ENCODE results near the gene AHRR. TPM values are rescaled to one million over a fixed set of nuclear protein-coding genes. Genes with fewer than 3 reads are reported as not detected.

The AHRR gene
- total and polyA plus RNA-seq, 10 of the 15 experiments (the other 5 are each of a cell fraction or from before 2014, with no cell fraction given), result 0.90 to 35.2 (median 19.2) TPM

- TF ChIP-seq E4F1 (IDR thresholded peaks at IDR 0.05; ENCODE audit: borderline replicate concordance, partially characterized antibody) (no peak), CEBPB (IDR thresholded peaks at IDR 0.05; ENCODE audit: borderline replicate concordance in 1 of 2, low read depth in 2 of 2, low read length in 2 of 2) (no peak), HSF1 (IDR thresholded peaks at IDR 0.05; ENCODE audit: low read depth, low read length) (no peak), CHD1 (IDR thresholded peaks at IDR 0.05; ENCODE audit: low read depth, low read length) (no peak), SP1 (IDR thresholded peaks at IDR 0.05; ENCODE audit: low read depth, low read length) (no peak)
These were observed 10.5 kb upstream of the AHRR start (continued) for GRCh38 chr5:310941-311434.

GRCh38 chr5:311963-312362 lies 9.6 kb upstream of the AHRR start:
- in situ Hi-C loops (cut with MboI), result loop anchor here (5.0 kb wide), 1 partner anchor 575 kb away; no protein-coding TSS in a partner anchor
- ChIA-PET POLR2A (no interaction called here), CTCF (interaction anchor here (1.0 kb wide), 1 partner anchor 9 kb away, joined by 3 read pairs; the partner anchor contains the start of gene AHRR), RAD21 (ENCODE audit: unreplicated experiment) (no interaction called here), SMC1A (ENCODE audit: uncharacterized antibody, unreplicated experiment) (no interaction called here)
- WGBS (ENCODE audit: insufficient coverage, insufficient replicate concordance, low lambda C conversion rate, missing lambda C conversion rate), result 78% methylated on average over 8 of the region's 8 CpGs
- Histone ChIP-seq H3K4me1 (ENCODE audit: control insufficient read depth, insufficient read depth, low read length) (peaks cover 3% of the 10 kb centered on the region), H3K36me3 (ENCODE audit: control insufficient read depth in 2 of 2, insufficient read depth in 2 of 2, low read length in 1 of 2) (peaks cover 17 to 41% of the 10 kb centered on the region in 2 experiments), H3K27ac (ENCODE audit: control insufficient read depth, insufficient read depth) (no peak overlapping the region), H3K27me3 (replicated peaks in 1 of 2; ENCODE audit: control insufficient read depth in 2 of 2, insufficient read depth in 2 of 2, low read length in 1 of 2) (no peaks in the 10 kb centered on the region), H3K4me2 (ENCODE audit: control insufficient read depth, insufficient read depth) (no peak overlapping the region), H3K9me3 (replicated peaks; ENCODE audit: control insufficient read depth, insufficient read depth, low read length) (no peaks in the 10 kb centered on the region), H3K9ac (ENCODE audit: control insufficient read depth, insufficient read depth, low read length) (no peak overlapping the region), H2AFZ (ENCODE audit: control insufficient read depth, low read depth, low read length) (no peak overlapping the region), H3K4me3 (no peak overlapping the region), H4K20me1 (ENCODE audit: control insufficient read depth, insufficient read depth) (no peaks in the 10 kb centered on the region; the same call in 1 of the 2 replicates), H3K79me2 (ENCODE audit: control insufficient read depth, insufficient read depth, low read length) (no peaks in the 10 kb centered on the region; the same call in 1 of the 2 replicates)
- ATAC-seq, result no peak
- no TSS peak for BruUV-seq (replicated peaks)
- DNase-seq (ENCODE audit: low read depth, low spot score), result no peak
- no peak for FAIRE-seq
- intact Hi-C loops (cut with micrococcal nuclease; ENCODE audit: unreplicated experiment), result loop anchor here (10.0 kb wide), 2 partner anchors 233 to 343 kb away; no protein-coding TSS in a partner anchor
- TF ChIP-seq MEF2B (IDR thresholded peaks at IDR 0.05; ENCODE audit: partially characterized antibody, poor library complexity, severe bottlenecking), result no peak
- TF ChIP-seq HCFC1 (IDR thresholded peaks at IDR 0.05; ENCODE audit: low read length), result no peak
- no peak for TF ChIP-seq CHD1 (IDR thresholded peaks at IDR 0.05; ENCODE audit: low read depth, low read length)
- no peak for TF ChIP-seq RFX5 (IDR thresholded peaks at IDR 0.05; ENCODE audit: low read depth, low read length)
- TF ChIP-seq ZNF592 (IDR thresholded peaks at IDR 0.05), result no peak
- no peak for TF ChIP-seq ZZZ3 (IDR thresholded peaks at IDR 0.05; ENCODE audit: control insufficient read depth, insufficient read length, low read depth)
- no peak for TF ChIP-seq IRF4 (IDR thresholded peaks at IDR 0.05; ENCODE audit: low read depth, low read length)
- TF ChIP-seq MTA2 (IDR thresholded peaks at IDR 0.05; ENCODE audit: low read depth), result no peak

All from GM12878 (cell line).